ENCODE measurements around the gene PTRH1.

The PTRH1 gene

DNA sequence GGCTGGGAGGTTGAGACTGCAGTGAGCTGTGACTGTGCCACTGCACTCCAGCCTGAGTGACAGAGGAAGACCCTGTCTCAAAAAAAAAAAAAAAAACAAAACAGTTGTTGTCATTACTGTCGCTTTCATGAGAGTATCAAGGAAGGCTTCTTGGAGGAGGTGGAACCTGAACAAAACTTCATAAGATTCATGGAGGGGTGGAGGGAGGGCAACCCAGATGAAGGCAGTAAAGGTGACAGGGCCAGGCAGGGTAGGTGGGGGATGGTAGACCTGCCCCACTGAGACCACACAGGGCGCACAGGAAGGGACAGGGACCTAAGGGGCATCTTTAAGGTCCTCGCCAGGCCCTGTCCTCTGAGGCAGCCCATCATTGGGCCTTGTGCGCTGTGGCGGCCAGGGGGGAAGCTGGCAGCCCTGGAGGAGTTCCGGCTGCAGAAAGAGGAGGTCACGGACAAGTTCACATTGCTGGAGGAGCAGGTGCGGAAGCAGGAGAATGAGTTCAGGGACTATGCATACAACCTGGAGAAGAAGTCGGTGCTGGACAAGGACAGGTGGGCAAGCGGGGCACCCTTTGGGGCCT is 5.2 kb downstream of the PTRH1 start:
- Histone ChIP-seq H3K4me3 (ENCODE audit: low read length) (no peak overlapping the region), H3K27ac (ENCODE audit: low read depth, low read length) (no peak overlapping the region), H3K79me2 (ENCODE audit: control insufficient read depth, low read length) (no peaks in the 10 kb centered on the region), H3F3A (ENCODE audit: control insufficient read depth, insufficient read depth) (no peaks in the 10 kb centered on the region), H3K4me2 (ENCODE audit: low read length) (no peak overlapping the region), H3K27me3 (ENCODE audit: control insufficient read depth, low read length) (no peaks in the 10 kb centered on the region), H3K4me1 (ENCODE audit: control insufficient read depth, low read length) (peaks cover 5% of the 10 kb centered on the region; the same call in 1 of the 2 replicates), H3K36me3 (ENCODE audit: control insufficient read depth, low read length) (no peaks in the 10 kb centered on the region), H3K9me3 (ENCODE audit: control insufficient read depth, insufficient read depth, low read length) (no peaks in the 10 kb centered on the region), H4K20me1 (ENCODE audit: control insufficient read depth, insufficient read depth, low read depth, low read length) (no peaks in the 10 kb centered on the region), H3K9me2 (replicated peaks; ENCODE audit: control insufficient read depth, low read length) (no peaks in the 10 kb centered on the region)
- TF ChIP-seq CTCF (IDR thresholded peaks at IDR 0.05; ENCODE audit: low read depth, low read length, poor library complexity, severe bottlenecking) (no peak), EZH2phosphoT487 (IDR thresholded peaks at IDR 0.05; ENCODE audit: borderline replicate concordance, low read length) (no peak)

DNA sequence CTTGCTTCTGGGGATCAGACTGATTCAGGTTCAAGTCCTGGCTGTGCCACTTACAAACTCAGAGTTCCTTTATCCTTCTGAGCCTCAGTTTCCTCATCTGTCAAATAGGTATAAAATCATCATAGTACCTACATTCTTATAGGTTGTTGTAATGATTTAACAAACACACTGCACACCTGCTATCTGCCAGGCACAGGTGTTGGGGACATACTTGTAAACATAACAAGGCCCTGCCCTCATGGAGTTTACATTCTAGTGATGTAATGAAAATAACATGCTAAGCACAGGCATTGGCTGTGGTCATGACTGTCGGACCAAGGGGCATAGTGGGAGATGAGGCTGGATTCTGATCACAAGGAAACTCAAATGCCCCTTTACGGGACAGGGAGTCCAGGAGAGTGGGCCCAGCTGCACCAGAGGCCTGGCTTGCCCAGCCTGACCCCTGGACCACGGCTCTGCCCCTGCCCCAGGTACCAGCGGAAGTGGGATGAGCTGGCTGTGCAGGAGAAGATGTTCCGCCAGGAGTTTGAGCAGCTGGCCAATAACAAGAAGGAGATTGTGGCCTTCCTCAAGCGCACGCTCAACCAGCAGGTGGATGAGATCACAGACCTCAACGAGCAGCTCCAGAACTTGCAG is 6.4 kb downstream of the PTRH1 start:
- no peak overlapping the region for H3K27ac ChIP-seq (ENCODE audit: low read depth, low read length)
- H3K4me2 ChIP-seq (ENCODE audit: low read length), result no peak overlapping the region
- no peaks in the 10 kb centered on the region for H3K79me2 ChIP-seq (ENCODE audit: control insufficient read depth, low read length)
- H3F3A ChIP-seq (ENCODE audit: control insufficient read depth, insufficient read depth), result no peaks in the 10 kb centered on the region
- H4K20me1 ChIP-seq (ENCODE audit: control insufficient read depth, insufficient read depth, low read depth, low read length), result no peaks in the 10 kb centered on the region
- peaks cover 5% of the 10 kb centered on the region; the same call in 1 of the 2 replicates for H3K4me1 ChIP-seq (ENCODE audit: control insufficient read depth, low read length)
- no peaks in the 10 kb centered on the region for H3K27me3 ChIP-seq (ENCODE audit: control insufficient read depth, low read length)
- no peaks in the 10 kb centered on the region for H3K9me3 ChIP-seq (ENCODE audit: control insufficient read depth, insufficient read depth, low read length)
- H3K36me3 ChIP-seq (ENCODE audit: control insufficient read depth, low read length), result no peaks in the 10 kb centered on the region
- H3K4me3 ChIP-seq (ENCODE audit: low read length), result no peak overlapping the region
- no peak for TF ChIP-seq CTCF (IDR thresholded peaks at IDR 0.05; ENCODE audit: low read depth, low read length, poor library complexity, severe bottlenecking)
- no peak for TF ChIP-seq EZH2phosphoT487 (IDR thresholded peaks at IDR 0.05; ENCODE audit: borderline replicate concordance, low read length)
- no peaks in the 10 kb centered on the region for H3K9me2 ChIP-seq (replicated peaks; ENCODE audit: control insufficient read depth, low read length)

- H3K36me3 ChIP-seq (ENCODE audit: control insufficient read depth, low read length), result no peaks in the 10 kb centered on the region
- H3K27ac ChIP-seq (ENCODE audit: low read depth, low read length), result no peak overlapping the region
- no peak overlapping the region for H3K4me2 ChIP-seq (ENCODE audit: low read length)
- no peak overlapping the region for H3K4me3 ChIP-seq (ENCODE audit: low read length)
- H3K9me3 ChIP-seq (ENCODE audit: control insufficient read depth, insufficient read depth, low read length), result no peaks in the 10 kb centered on the region
- H3K27me3 ChIP-seq (ENCODE audit: control insufficient read depth, low read length), result no peaks in the 10 kb centered on the region
- no peaks in the 10 kb centered on the region for H4K20me1 ChIP-seq (ENCODE audit: control insufficient read depth, insufficient read depth, low read depth, low read length)
- no peak for TF ChIP-seq EZH2phosphoT487 (IDR thresholded peaks at IDR 0.05; ENCODE audit: borderline replicate concordance, low read length)
- peak; percentile 54 for TF ChIP-seq CTCF (IDR thresholded peaks at IDR 0.05; ENCODE audit: low read depth, low read length, poor library complexity, severe bottlenecking)
- H3K9me2 ChIP-seq (replicated peaks; ENCODE audit: control insufficient read depth, low read length), result no peaks in the 10 kb centered on the region
- no peaks in the 10 kb centered on the region for H3F3A ChIP-seq (ENCODE audit: control insufficient read depth, insufficient read depth)
- H3K79me2 ChIP-seq (ENCODE audit: control insufficient read depth, low read length), result no peaks in the 10 kb centered on the region
- H3K4me1 ChIP-seq (ENCODE audit: control insufficient read depth, low read length), result peaks cover 5% of the 10 kb centered on the region; the same call in 1 of the 2 replicates
These were observed 7.7 kb downstream of the PTRH1 start for GRCh38 chr9:127707766-127708165.

Data from DOHH2 (cell line).